Measurements from ENCODE around the gene KIF5C.

The KIF5C gene

DNA sequence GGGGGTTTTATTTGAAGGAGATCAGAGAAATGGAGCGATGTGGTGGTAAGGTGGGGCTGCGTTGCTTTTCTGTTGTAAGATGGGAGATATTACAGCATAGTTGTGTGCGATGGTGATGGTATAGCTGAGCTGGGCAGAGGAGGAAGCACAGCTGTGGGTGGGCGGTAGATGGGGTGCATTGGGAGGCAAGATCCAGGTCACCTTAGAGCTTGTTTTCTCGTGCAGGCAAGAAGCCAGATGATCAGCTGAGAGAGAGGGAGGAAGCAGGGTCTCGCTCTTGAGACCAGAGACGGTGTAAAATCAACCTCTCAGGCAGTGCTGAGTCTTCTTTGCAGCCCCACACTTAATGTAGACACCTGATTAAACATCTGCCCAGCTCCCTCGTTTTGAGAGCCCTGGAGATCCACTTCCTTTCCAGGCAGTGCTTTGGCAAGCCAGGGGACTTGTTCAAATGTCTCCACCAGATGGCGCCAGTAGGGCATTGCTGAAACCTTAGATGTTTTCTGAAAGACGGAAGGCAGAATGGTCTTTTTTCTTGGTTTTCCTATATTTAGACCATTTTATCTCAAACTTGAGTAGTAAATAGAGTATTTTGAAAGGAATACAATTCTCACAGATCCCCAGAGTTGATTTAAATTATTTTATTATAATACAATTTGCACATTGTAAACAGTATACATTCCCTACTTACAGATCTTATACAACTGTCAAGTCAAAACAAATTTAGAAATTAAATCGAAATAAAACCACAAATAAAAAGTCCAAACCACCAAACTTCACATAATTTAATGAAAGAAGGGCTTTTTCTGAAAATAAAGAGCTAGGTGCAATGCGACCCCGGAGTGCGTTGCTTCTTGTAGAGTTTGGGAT lies 142.3 kb downstream of the KIF5C start:
- Histone ChIP-seq H3K27ac (replicated peaks) (no peak overlapping the region), H3K4me3 (replicated peaks; ENCODE audit: insufficient read depth, low read length) (no peak overlapping the region), H3K27me3 (ENCODE audit: insufficient read depth, poor library complexity, severe bottlenecking) (no peaks in the 10 kb centered on the region)
- DNase-seq (ENCODE audit: low read depth in 1 of 2, low spot score in 1 of 2): peak; percentile 33 to 74
- TF ChIP-seq SPI1 (IDR thresholded peaks at IDR 0.05; ENCODE audit: borderline replicate concordance, low read depth) (peak; percentile 58), GABPA (IDR thresholded peaks at IDR 0.05; ENCODE audit: low read depth) (no peak), POLR2AphosphoS5 (IDR thresholded peaks at IDR 0.05; ENCODE audit: low read depth) (no peak)
- TF ChIP-seq, protein P1, sequence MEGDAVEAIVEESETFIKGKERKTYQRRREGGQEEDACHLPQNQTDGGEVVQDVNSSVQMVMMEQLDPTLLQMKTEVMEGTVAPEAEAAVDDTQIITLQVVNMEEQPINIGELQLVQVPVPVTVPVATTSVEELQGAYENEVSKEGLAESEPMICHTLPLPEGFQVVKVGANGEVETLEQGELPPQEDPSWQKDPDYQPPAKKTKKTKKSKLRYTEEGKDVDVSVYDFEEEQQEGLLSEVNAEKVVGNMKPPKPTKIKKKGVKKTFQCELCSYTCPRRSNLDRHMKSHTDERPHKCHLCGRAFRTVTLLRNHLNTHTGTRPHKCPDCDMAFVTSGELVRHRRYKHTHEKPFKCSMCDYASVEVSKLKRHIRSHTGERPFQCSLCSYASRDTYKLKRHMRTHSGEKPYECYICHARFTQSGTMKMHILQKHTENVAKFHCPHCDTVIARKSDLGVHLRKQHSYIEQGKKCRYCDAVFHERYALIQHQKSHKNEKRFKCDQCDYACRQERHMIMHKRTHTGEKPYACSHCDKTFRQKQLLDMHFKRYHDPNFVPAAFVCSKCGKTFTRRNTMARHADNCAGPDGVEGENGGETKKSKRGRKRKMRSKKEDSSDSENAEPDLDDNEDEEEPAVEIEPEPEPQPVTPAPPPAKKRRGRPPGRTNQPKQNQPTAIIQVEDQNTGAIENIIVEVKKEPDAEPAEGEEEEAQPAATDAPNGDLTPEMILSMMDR (IDR thresholded peaks at IDR 0.05; ENCODE audit: insufficient read depth, low read length): peak; percentile 71
- TF ChIP-seq, protein P2, sequence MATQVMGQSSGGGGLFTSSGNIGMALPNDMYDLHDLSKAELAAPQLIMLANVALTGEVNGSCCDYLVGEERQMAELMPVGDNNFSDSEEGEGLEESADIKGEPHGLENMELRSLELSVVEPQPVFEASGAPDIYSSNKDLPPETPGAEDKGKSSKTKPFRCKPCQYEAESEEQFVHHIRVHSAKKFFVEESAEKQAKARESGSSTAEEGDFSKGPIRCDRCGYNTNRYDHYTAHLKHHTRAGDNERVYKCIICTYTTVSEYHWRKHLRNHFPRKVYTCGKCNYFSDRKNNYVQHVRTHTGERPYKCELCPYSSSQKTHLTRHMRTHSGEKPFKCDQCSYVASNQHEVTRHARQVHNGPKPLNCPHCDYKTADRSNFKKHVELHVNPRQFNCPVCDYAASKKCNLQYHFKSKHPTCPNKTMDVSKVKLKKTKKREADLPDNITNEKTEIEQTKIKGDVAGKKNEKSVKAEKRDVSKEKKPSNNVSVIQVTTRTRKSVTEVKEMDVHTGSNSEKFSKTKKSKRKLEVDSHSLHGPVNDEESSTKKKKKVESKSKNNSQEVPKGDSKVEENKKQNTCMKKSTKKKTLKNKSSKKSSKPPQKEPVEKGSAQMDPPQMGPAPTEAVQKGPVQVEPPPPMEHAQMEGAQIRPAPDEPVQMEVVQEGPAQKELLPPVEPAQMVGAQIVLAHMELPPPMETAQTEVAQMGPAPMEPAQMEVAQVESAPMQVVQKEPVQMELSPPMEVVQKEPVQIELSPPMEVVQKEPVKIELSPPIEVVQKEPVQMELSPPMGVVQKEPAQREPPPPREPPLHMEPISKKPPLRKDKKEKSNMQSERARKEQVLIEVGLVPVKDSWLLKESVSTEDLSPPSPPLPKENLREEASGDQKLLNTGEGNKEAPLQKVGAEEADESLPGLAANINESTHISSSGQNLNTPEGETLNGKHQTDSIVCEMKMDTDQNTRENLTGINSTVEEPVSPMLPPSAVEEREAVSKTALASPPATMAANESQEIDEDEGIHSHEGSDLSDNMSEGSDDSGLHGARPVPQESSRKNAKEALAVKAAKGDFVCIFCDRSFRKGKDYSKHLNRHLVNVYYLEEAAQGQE (IDR thresholded peaks at IDR 0.05; ENCODE audit: insufficient replicate concordance, low read depth): no peak

GRCh38 chr2:149018981-149019380 lies 144.0 kb downstream of the KIF5C start:
- no peak for DNase-seq (ENCODE audit: low read depth in 1 of 2, low spot score in 1 of 2)
- Histone ChIP-seq H3K27ac (replicated peaks) (no peak overlapping the region), H3K27me3 (ENCODE audit: insufficient read depth, poor library complexity, severe bottlenecking) (peaks cover 7% of the 10 kb centered on the region), H3K4me3 (replicated peaks; ENCODE audit: insufficient read depth, low read length) (no peak overlapping the region)
- TF ChIP-seq, protein P2 (IDR thresholded peaks at IDR 0.05; ENCODE audit: insufficient replicate concordance, low read depth): no peak
- TF ChIP-seq SPI1 (IDR thresholded peaks at IDR 0.05; ENCODE audit: borderline replicate concordance, low read depth) (no peak), GABPA (IDR thresholded peaks at IDR 0.05; ENCODE audit: low read depth) (no peak), POLR2AphosphoS5 (IDR thresholded peaks at IDR 0.05; ENCODE audit: low read depth) (no peak)
- TF ChIP-seq, protein P1 (IDR thresholded peaks at IDR 0.05; ENCODE audit: insufficient read depth, low read length): no peak

GRCh38 chr2:149019768-149020167 lies 144.7 kb downstream of the KIF5C start:
- peaks cover 7% of the 10 kb centered on the region for H3K27me3 ChIP-seq (ENCODE audit: insufficient read depth, poor library complexity, severe bottlenecking)
- no peak for DNase-seq (ENCODE audit: low read depth in 1 of 2, low spot score in 1 of 2)
- H3K4me3 ChIP-seq (replicated peaks; ENCODE audit: insufficient read depth, low read length): no peak overlapping the region
- TF ChIP-seq SPI1 (IDR thresholded peaks at IDR 0.05; ENCODE audit: borderline replicate concordance, low read depth) (no peak), GABPA (IDR thresholded peaks at IDR 0.05; ENCODE audit: low read depth) (no peak), POLR2AphosphoS5 (IDR thresholded peaks at IDR 0.05; ENCODE audit: low read depth) (no peak)
- TF ChIP-seq, protein P2 (IDR thresholded peaks at IDR 0.05; ENCODE audit: insufficient replicate concordance, low read depth): no peak
- TF ChIP-seq, protein P1 (IDR thresholded peaks at IDR 0.05; ENCODE audit: insufficient read depth, low read length): no peak
- no peak overlapping the region for H3K27ac ChIP-seq (replicated peaks)
